ENCODE results near the gene FABP6. TPM values are rescaled to one million over a fixed set of nuclear protein-coding genes. Genes with fewer than 3 reads are reported as not detected.

FABP6 gene
- total and polyA plus RNA-seq, 4 donors: 5.0 to 13.1 (median 6.3) TPM

DNA sequence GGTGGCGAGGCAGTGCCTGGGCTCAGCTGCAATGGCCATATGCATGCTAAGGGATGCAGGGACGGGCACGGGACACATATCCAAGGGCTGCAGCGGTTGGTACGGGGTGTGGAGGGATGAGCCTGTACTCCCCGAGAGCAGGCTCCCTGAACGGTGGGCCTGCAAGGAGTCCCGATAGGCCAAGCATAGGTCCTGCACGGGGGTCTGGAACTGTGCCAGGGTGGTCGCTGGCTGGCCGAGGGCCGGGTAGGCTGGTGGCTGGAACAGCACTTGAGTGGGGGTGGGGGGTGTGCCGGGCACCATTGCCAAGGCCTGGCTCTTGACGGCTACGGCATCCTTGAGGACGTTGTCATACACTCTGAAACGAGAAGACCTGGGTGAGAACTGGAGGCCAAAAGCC lies 24.1 kb downstream of the FABP6 start:
- TF ChIP-seq, protein P1, sequence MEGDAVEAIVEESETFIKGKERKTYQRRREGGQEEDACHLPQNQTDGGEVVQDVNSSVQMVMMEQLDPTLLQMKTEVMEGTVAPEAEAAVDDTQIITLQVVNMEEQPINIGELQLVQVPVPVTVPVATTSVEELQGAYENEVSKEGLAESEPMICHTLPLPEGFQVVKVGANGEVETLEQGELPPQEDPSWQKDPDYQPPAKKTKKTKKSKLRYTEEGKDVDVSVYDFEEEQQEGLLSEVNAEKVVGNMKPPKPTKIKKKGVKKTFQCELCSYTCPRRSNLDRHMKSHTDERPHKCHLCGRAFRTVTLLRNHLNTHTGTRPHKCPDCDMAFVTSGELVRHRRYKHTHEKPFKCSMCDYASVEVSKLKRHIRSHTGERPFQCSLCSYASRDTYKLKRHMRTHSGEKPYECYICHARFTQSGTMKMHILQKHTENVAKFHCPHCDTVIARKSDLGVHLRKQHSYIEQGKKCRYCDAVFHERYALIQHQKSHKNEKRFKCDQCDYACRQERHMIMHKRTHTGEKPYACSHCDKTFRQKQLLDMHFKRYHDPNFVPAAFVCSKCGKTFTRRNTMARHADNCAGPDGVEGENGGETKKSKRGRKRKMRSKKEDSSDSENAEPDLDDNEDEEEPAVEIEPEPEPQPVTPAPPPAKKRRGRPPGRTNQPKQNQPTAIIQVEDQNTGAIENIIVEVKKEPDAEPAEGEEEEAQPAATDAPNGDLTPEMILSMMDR (IDR thresholded peaks at IDR 0.05; ENCODE audit: control extremely low read depth, extremely low read depth): no peak
- Histone ChIP-seq H3K27me3 (ENCODE audit: control insufficient read depth in 3 of 3, insufficient read depth in 3 of 3, low read length in 2 of 3) (no peaks in the 10 kb centered on the region), H3K9me3 (ENCODE audit: control insufficient read depth in 4 of 4, insufficient read depth in 3 of 4, low read length in 3 of 4) (no peaks in the 10 kb centered on the region), H3K4me1 (ENCODE audit: control insufficient read depth in 5 of 5, insufficient read depth in 5 of 5, low read length in 5 of 5) (no peaks in the 10 kb centered on the region), H3K4me3 (no peak overlapping the region), H3K36me3 (ENCODE audit: control insufficient read depth in 4 of 4, insufficient read depth in 4 of 4, low read length in 4 of 4) (peaks cover 0 to 16% (median 13%) of the 10 kb centered on the region in 4 donors), H3K9ac (ENCODE audit: insufficient read depth in 1 of 2, low read length in 2 of 2) (no peak overlapping the region), H3K27ac (ENCODE audit: low read depth in 1 of 2, low read length in 1 of 2) (no peak overlapping the region)
- no peak for DNase-seq
- WGBS, 2 donors: 86 to 97% methylated on average over 17 of the region's 17 CpGs
- no peak for ATAC-seq (ENCODE audit: insufficient read depth, low FRiP score)

DNA sequence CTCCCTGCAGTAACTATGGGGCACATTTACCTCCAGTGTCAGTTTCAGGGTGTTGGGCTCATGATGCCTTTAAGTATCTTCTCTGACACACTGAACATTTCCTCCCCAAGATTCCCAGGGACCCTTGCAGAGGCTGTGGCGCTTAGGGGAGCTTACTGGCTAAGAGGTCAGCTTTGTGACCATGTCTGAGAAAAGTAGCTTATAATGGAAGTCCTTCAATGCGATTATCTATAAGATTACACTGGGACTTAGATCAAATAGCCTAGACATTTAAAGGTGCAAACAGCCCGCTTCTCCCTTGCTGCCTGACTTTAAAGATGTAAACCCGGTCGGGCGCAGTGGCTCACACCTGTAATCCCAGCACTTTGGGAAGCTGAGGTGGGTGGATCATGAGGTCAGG lies 25.4 kb downstream of the FABP6 start:
- ATAC-seq (ENCODE audit: insufficient read depth, low FRiP score) (no peak), DNase-seq (no peak)
- WGBS, 2 donors: 97 to 98% methylated on average over 6 of the region's 6 CpGs
- no peaks in the 10 kb centered on the region for H3K4me1 ChIP-seq (ENCODE audit: control insufficient read depth in 5 of 5, insufficient read depth in 5 of 5, low read length in 5 of 5)
- H3K4me3 ChIP-seq: no peak overlapping the region
- H3K36me3 ChIP-seq (ENCODE audit: control insufficient read depth in 4 of 4, insufficient read depth in 4 of 4, low read length in 4 of 4): peaks cover 0 to 16% (median 13%) of the 10 kb centered on the region in 4 donors
- no peaks in the 10 kb centered on the region for H3K9me3 ChIP-seq (ENCODE audit: control insufficient read depth in 4 of 4, insufficient read depth in 3 of 4, low read length in 3 of 4)
- TF ChIP-seq, protein P1 (IDR thresholded peaks at IDR 0.05; ENCODE audit: control extremely low read depth, extremely low read depth): no peak
- H3K27me3 ChIP-seq (ENCODE audit: control insufficient read depth in 3 of 3, insufficient read depth in 3 of 3, low read length in 2 of 3): no peaks in the 10 kb centered on the region
- H3K9ac ChIP-seq (ENCODE audit: insufficient read depth in 1 of 2, low read length in 2 of 2): no peak overlapping the region
- H3K27ac ChIP-seq (ENCODE audit: low read depth in 1 of 2, low read length in 1 of 2): no peak overlapping the region

DNA sequence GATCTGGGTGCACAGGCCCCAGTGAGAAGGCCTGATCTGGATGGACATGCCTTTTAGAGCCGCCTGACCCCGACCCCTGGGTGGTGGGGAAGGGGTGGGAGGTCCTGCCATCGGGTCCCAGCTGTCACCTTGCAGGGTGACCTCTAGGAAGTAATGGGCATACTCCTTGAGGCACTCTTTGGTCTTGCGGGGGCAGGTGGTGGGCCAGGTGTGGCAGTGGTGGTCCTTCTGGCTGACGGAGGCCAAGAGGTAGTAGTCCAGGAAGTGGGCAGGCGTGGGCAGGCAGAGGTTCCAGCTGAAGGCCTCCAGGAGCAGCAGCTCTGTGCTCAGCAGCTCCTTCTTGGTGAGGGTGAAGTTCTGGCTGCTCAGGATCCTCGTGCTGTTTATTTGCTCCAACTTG lies 30.0 kb downstream of the FABP6 start:
- no peak overlapping the region for H3K27ac ChIP-seq (ENCODE audit: low read depth in 1 of 2, low read length in 1 of 2)
- WGBS, 2 donors: 88 to 89% methylated on average over 7 of the region's 7 CpGs
- peaks cover 0 to 17% (median 7%) of the 10 kb centered on the region in 5 donors for H3K4me1 ChIP-seq (ENCODE audit: control insufficient read depth in 5 of 5, insufficient read depth in 5 of 5, low read length in 5 of 5)
- ATAC-seq (ENCODE audit: insufficient read depth, low FRiP score) (no peak), DNase-seq (no peak)
- H3K27me3 ChIP-seq (ENCODE audit: control insufficient read depth in 3 of 3, insufficient read depth in 3 of 3, low read length in 2 of 3): no peaks in the 10 kb centered on the region
- peaks cover 0 to 7% (median under 1%) of the 10 kb centered on the region in 4 donors for H3K36me3 ChIP-seq (ENCODE audit: control insufficient read depth in 4 of 4, insufficient read depth in 4 of 4, low read length in 4 of 4)
- H3K9ac ChIP-seq (ENCODE audit: insufficient read depth in 1 of 2, low read length in 2 of 2): no peak overlapping the region
- H3K9me3 ChIP-seq (ENCODE audit: control insufficient read depth in 4 of 4, insufficient read depth in 3 of 4, low read length in 3 of 4): no peaks in the 10 kb centered on the region
- H3K4me3 ChIP-seq: no peak overlapping the region
- TF ChIP-seq, protein P1 (IDR thresholded peaks at IDR 0.05; ENCODE audit: control extremely low read depth, extremely low read depth): no peak

Measured in lung (tissue), 12 donors.